GM21825 (cell line): ENCODE results near the gene BLOC1S3.

ENCODE experiments used
- ATAC-seq: cut with Tn5 transposase; IDR thresholded peaks from one replicate; pipeline ENCODE4 v1.9.1; 2021; ENCODE audit warnings: mild to moderate bottlenecking, moderate library complexity; ENCODE audit not compliant: unreplicated experiment

BLOC1S3 gene

GRCh38 chr19:45178262-45179071, at the start of gene BLOC1S3:
Gene BLOC1S3, plus strand, starts transcription at chr19:45178784. Its CDS starts 513 bp downstream, at chr19:45179297.
- peak; percentile 80 for ATAC-seq

- no peak for ATAC-seq
Measured at GRCh38 chr19:45128806-45129205, 49.8 kb upstream of the BLOC1S3 start.

- ATAC-seq = no peak
Measured at GRCh38 chr19:45130236-45130635, 48.3 kb upstream of the BLOC1S3 start.

GRCh38 chr19:45130888-45131615, 47.5 kb upstream of the BLOC1S3 start:
- no peak for ATAC-seq

GRCh38 chr19:45133661-45134060, 44.9 kb upstream of the BLOC1S3 start:
- no peak for ATAC-seq

GRCh38 chr19:45135176-45135885, 43.3 kb upstream of the BLOC1S3 start:
- no peak for ATAC-seq

- ATAC-seq = no peak
Measured at GRCh38 chr19:45136507-45137178, 41.9 kb upstream of the BLOC1S3 start.

- peak; percentile 66 for ATAC-seq
Measured at GRCh38 chr19:45137179-45137761, 41.3 kb upstream of the BLOC1S3 start.

GRCh38 chr19:45138303-45138751, 40.3 kb upstream of the BLOC1S3 start:
- no peak for ATAC-seq

GRCh38 chr19:45139286-45140143, 39.1 kb upstream of the BLOC1S3 start:
- no peak for ATAC-seq

GRCh38 chr19:45140144-45140503, 38.5 kb upstream of the BLOC1S3 start:
- no peak for ATAC-seq

GRCh38 chr19:45140533-45140932, 38.1 kb upstream of the BLOC1S3 start:
- ATAC-seq = no peak

- ATAC-seq = no peak
Measured at GRCh38 chr19:45141203-45141900, 37.2 kb upstream of the BLOC1S3 start.

- ATAC-seq = no peak
Measured at GRCh38 chr19:45142016-45142725, 36.4 kb upstream of the BLOC1S3 start.

GRCh38 chr19:45142726-45143110, 35.9 kb upstream of the BLOC1S3 start:
- ATAC-seq = no peak

GRCh38 chr19:45144431-45145269, 33.9 kb upstream of the BLOC1S3 start:
- ATAC-seq = no peak
